T-helper 2 cell treated with Interferon-gamma antibody and Interleukin-4, amounts not matched to agents 100 ng/mL and 5 ng/mL, for 36 hours (primary cell): ENCODE results near the gene PSMG3. TPM values are rescaled to one million over a fixed set of nuclear protein-coding genes. Genes with fewer than 3 reads are reported as not detected.

Experiments
- intact Hi-C: fragments of 100-400 bp; cut with micrococcal nuclease; formaldehyde crosslinking; loops from one replicate; pipeline ENCODE4 v1.15.1; 2023
- total RNA-seq: library from RNA; stranded (reverse); gene quantifications from 2 replicates; pipeline ENCODE4 v1.2.3, GENCODE V29; 2022

The PSMG3 gene
- total RNA-seq, 1 donor from 2014 or later, result 37.8 TPM

GRCh38 chr7:1580422-1581030, 10.7 kb upstream of the PSMG3 start:
- intact Hi-C loops, result no loop called here

DNA sequence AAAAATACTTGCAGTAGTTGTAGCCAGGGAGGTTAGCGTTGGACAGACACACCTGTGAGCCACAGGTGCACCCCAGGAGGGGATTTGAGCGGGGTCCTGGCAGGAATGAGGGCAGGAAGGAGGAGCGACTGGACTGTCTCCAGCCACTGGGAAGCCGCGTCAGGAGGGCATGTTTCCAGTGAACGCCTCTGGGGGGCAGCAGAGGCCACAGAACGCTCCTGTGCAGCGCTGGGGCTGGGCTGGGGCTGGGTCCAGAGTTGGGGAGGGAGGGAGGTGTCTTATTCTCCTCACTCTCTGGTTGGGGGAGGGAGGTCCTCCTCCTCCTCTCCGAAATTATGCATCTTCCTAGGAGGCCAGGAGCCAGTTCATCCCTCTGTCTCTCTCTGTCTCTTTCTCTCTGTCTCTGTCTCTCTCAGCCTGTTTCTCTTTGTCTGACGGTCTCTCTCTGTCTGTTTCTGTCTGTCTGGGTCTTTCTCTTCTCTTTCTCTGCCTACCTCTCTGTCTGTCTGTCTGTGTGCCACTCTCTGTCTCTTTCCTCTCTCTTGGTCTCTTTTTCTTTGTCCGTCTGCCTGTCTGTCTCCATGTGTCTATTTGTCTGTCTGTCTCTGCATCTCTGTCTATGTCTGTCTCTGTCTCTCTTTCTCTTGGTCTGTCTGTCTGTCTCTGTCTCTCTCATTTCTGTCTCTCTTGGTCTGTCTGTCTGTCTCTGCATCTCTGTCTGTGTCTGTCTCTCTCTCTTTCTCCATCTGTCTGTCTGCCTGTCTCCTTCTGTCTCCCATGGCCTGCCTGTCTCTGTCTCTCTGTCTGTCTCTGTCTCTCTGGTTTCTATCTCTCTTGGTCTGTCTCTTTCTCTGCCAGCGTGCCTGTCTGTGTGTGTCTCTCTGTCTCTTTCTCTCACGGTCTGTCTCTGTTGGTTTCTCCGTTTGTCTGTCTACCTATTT, 9.9 kb upstream of the PSMG3 start:
- intact Hi-C loops, result loop anchor here (1.0 to 10.0 kb wide), 2 partner anchors 345 to 769 kb away; no protein-coding TSS in a partner anchor

- intact Hi-C loops, result loop anchor here (10.0 kb wide), 1 partner anchor 346 kb away; no protein-coding TSS in a partner anchor
Observed at GRCh38 chr7:1578513-1578912, 8.7 kb upstream of the PSMG3 start.

- intact Hi-C loops, result loop anchor here (10.0 kb wide), 1 partner anchor 348 kb away; no protein-coding TSS in a partner anchor
Observed at GRCh38 chr7:1576521-1577253, 6.9 kb upstream of the PSMG3 start.

GRCh38 chr7:1575809-1576208, 6.0 kb upstream of the PSMG3 start:
- intact Hi-C loops, result loop anchor here (10.0 kb wide), 1 partner anchor 349 kb away; no protein-coding TSS in a partner anchor

GRCh38 chr7:1572111-1572822, 2.4 kb upstream of the PSMG3 start:
- intact Hi-C loops, result loop anchor here (5.0 to 10.0 kb wide), 2 partner anchors 353 to 670 kb away; partner anchors contain the start of genes MRM2 and NUDT1

GRCh38 chr7:1569440-1569832, 396 bp downstream of the PSMG3 start:
- intact Hi-C loops, result no loop called here

DNA sequence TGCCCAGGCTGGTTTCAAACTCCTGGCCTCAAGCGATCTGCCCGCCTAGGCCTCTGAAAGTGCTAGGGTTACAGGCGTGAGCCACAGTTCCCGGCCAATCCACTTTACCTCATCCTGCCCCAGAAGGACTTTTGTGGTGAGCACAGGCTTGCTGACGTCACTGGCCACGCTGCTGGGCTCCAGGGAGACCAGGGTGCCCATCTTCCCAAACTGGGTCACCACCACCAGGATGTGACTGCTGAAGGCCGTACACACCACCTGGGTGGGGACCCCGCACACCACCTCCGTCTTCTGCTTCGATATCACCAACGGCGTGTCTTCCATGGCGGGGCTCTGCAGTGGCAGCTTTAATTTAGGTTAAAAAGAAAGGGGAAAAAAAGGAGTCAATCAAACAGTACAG, 816 bp downstream of the PSMG3 start:
- intact Hi-C loops, result no loop called here

GRCh38 chr7:1567896-1568510, 1.8 kb downstream of the PSMG3 start:
- intact Hi-C loops, result no loop called here

- intact Hi-C loops, result no loop called here
Observed at GRCh38 chr7:1567049-1567771, 2.6 kb downstream of the PSMG3 start.

GRCh38 chr7:1566687-1567048, 3.2 kb downstream of the PSMG3 start:
- intact Hi-C loops, result no loop called here

DNA sequence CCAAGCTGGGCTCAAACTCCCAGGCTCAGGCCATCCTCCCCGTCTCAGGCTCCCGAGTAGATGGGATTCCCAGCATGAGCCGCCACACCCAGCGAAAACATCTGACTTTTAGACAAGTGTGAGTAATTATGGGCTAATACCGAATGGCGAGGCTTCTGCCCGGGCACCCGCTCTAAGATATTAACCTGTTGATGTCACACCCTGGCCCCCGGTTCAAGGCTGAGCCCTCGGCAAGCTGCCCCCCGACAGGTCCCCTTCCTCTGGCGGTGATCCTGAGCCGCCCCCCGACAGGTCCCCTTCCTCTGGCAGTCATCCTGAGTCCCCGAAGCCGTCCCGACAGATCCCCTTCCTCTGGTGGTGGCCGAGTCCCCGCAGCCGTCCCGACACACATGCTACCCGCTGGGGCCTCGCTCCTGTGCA, 5.2 kb downstream of the PSMG3 start:
- intact Hi-C loops, result no loop called here

DNA sequence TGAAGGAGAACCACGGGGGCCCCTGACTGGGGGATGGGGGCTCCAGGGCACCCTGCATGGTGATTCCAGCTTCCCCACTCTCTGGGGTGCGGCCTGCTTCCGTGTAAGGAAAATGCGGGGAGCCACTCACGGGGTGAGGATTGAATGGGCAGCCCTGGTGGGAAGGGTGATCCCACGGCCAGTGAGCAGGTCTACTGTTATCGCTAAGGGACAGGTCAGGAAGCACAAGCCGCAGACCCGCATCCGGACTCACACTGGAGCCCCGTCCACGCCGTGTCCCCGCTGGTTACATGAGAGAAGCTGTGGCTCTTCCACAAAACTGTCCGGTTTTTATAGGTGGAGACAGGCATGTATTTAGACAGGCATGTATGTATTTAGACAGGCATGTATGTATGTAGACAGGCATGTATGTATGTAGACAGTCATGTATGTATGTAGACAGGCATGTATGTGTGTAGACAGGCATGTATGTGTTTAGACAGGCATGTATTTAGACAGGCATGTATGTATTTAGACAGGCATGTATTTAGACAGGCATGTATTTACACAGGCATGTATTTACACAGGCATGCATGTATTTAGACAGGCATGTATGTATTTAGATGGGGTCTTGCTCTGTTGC, 5.7 kb downstream of the PSMG3 start:
- intact Hi-C loops, result no loop called here

GRCh38 chr7:1562597-1563051, 7.2 kb downstream of the PSMG3 start:
- intact Hi-C loops, result no loop called here

DNA sequence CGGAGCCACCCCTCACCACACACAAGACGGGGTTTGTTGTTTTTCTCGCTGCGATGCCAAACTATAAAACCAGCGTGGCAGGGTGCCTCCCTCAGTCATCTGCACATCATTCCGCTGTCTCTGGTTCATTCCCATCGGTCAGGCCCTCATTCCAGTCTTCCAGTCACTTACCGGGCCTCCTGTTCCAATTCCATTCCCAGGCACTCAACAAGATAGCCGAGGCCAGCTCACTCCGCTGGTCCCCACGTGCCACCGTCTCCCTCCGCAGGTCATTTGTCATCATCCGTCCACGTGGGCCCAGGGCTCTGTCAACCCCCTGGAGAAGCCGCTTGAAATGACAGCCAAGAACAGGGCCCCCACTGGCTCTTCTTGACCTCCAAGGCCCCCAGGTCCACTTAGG, 7.7 kb downstream of the PSMG3 start:
- intact Hi-C loops, result no loop called here

DNA sequence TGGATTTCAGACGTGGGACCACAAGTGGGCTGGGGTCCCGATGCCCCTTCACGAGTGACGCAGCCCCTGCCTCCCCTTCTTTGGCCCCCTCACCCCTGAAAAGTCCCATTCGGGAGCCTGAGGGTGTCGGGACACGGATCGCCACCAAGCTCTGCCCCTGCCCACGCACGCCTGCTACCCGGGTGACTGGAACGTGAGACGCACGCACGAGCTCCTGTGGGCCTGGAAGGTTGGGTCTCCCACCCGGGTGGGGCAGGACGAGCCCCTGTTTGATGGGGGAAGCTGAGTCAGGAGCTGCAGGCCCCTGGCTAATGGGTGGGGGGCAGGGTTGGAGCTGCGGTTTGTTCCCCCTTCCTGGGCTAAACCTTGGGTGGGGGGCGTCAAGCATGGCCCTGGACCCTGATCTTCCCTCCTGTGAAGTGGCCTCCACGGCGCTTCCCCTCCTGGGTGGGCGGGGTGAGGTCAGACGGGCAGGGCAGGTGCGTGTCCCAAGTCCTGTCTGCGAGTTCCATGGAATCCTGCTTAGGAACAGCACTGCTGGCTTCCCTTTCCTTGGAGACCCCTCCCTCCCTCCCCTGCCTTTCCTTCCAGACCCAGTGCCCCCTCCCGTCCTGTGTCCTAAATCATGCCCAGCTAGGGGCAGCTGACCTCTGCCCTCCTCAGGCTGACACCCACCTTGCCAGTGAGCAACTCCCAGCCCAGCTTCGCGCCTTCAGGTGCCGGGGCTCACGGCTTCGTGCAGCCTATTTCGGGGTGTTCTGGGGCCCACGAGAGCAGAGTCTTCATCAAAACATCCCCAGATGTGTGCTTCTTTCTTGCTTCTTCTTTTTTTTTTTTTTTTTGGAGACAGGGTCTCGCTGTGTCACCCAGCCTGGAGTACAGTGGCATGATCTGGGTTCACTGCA, 8.5 kb downstream of the PSMG3 start:
- intact Hi-C loops, result no loop called here

GRCh38 chr7:1560620-1561031, 9.2 kb downstream of the PSMG3 start:
- intact Hi-C loops, result no loop called here
